H4 (cell line): ENCODE measurements around the gene PARD6B. TPM values are rescaled to one million over a fixed set of nuclear protein-coding genes. Genes with fewer than 3 reads are reported as not detected.
"Not testable (repeated sequence)": the region's sequence is repeated elsewhere in the genome, so short reads cannot be mapped to it uniquely, and the experiment has no call there.

ENCODE experiments used
- DNase-seq: peaks from one replicate; pipeline ENCODE4 v3.0.0-alpha.2; 2015; ENCODE audit warnings: low spot score
- total RNA-seq: library from RNA; depleted of rRNA; stranded (reverse); fragments of >200 nt; shearing (Covaris generic); gene quantifications from 2 replicates; pipeline ENCODE4 v1.2.3, GENCODE V29; 2014; rRNA removed

The PARD6B gene
- total RNA-seq, 1 experiment from 2014 or later = 3.3 TPM

DNA sequence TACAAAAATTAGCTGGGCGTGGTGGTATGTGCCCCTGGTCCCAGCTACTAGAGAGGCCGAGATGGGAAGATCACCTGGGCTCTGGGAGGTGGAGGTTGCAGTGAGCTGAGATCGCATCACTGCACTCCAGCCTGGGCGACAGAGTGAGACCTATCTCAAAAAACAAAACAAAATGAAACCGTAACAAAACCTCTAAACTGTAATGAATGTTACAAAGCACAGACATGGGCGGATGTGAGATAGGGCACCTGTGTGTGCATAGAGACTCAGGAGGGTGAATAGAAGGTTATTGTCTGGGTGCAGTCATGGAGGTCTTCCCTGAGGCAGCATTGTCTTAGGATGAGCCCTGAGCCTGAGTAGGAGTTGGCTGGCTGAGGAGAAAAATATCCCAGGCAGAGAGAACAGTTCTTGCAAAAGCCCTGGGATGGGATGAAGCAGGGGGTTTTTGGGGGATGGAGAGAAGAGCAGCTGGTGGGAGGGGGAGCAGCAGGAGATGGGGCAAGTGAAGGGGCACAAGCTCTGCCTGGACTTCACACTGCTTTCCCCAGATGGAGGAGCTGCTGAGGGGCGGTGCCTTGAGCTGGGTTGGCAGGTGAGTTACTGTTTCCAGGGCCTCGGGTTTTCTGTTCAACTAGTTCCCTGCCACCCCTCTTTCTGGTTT, 68.6 kb downstream of the PARD6B start:
- no peak for DNase-seq

DNA sequence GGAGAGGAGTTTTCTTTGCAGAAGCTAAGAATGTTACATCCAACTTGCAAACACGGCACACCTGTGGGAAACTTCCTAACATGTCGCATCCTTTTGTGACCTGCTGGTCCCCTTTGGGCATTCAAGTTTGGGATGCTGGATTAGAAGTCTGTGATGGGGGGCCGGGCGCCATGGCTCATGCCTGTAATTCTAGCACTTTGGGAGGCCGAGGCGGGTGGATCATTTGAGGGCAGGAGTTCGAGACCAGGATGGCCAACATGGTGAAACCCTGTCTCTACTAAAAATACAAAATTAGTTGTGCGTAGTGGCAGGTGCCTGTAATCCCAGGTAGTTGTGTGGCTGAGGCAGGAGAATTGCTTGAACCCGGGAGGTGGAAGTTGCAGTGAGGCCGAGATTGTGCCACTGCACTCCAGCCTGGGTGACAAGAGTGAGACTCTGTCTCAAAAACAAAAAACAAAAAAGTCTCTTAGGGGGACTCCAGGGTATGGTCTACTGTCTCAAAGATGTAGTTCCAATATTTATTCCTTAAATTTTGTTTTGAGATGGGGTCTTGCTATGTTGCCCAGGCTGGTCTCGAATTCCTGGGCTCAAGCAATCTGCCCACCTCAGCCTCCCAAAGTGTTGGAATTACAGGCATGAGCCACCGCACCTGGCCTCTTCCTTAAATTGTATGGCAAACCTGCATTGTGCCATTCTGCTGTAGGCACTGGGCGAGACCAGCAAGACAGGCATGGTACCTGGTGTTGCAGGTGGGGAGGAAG, 69.8 kb downstream of the PARD6B start:
- DNase-seq = not testable (repeated sequence)

DNA sequence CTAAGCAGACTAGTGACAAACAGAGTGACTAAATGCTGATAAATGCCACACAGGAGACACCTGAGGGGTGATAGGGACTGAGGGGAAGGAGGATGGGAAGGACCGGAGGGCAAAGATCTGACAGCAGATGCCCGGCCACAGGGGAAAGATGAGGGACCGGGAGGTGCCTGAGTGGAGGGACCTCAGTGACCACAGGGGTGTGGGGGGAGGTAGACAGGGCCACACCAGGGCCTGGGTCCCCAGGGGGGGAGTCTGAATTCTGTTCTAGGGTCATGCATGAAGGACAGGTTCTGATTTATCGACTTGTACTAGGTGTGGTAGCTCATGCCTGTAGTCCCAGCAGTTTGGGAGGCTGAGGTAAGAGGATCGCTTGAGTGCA, 70.4 kb downstream of the PARD6B start:
- DNase-seq = no peak

DNA sequence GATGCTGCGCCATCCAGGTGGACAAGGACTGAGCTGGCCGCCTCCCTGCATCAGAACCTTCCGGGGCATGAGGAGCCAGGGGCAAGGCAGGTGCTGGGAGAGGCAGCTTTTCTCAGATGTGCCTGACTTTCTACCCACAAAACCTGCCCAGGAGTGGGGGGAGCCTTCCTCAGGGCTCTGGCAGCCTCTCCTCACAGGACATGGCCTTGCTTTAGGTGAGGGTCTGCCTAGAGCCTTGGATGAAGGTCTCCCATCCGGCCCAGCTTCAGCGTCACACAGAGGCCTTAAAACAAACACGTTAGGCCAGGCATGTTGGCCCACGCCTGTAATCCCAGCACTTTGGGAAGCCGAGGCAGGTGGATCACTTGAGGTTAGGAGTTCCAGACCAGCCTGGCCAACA, 70.9 kb downstream of the PARD6B start:
- no peak for DNase-seq

DNA sequence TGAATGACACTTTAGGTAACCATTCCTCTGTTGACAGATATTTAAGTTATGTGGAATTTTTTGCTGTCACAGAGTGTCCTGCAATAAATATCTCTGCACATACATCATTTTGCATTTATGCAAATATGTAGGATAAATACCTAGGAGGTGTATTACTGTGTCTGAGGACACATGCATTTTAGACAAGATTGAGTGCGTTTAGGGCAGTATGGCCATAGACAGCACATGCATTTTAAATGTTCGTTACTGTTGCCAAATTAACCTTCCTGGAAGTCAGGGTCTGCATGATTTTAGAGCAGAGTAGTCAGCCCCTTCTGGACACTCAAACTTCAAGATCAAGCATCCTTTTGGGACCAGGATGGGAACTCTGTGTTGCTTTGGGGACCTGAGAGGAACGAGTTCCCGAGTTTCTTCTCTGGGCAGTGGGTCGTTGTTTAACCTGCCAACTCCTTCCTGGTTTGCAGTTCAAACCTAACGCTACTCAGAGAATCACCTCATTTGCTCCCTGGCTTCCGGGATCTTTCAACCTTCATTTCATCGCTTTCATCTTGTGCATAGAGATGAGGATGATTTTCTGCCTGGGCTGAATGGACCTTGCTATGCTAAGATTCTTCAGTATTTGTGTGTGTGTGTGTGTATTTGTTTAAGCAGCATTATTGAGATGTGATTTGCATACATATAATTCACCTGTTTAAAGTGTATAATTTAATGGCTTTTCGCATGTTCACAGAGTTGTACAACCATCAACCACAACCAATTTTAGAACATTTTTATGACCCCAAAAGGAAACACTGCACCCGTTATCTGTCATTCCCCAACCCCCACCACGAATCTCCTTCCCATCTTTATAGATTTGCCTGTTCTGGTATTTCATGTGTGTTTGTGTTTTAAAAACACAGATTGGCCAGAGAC, 73.3 kb downstream of the PARD6B start:
- no peak for DNase-seq

DNA sequence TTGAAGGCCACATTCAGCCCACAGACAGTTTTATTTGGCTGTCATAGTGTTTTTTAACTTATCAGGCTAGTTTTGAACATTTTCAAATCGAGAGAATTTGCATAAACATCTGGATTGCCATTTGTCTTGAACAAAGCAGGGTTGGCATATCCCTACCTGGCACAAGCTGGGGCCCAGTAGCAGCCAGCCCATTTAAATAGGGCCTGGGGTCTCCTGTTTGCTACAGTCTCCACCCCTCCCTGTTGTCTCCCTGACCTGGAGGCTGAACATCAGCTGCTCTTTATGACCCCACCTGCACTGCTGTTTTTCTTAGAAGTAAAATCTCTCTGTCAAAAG, 73.9 kb downstream of the PARD6B start:
- DNase-seq = no peak

DNA sequence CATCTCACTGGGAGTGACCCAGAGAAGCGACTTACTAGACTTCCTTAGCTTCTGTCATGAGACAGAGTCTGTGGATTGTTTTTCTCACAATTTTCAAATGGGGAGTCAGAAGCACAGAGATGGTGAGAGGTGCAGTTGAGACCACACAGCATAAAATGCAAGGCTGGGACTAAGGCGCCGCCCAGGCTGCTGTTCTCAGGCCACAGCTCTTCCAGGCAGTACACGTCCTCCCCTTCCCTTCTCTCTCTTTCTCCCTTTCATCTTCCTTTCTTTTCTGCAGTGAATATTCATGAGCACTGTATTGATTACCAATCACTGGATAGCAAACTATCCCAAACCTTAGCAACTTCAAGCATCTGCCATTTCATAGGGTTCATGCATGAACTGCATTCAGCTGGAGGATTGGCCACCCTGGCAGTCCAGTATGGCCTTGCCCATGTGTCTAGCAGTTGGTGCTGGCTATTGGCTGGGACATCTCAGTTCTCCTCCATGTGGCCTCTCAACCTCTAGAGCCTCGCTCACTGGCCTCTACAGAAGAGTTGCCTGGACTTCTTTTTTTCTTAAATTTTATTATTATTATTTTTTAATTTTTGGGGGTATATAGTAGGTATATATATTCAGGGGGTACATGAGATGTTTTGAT, 74.9 kb downstream of the PARD6B start:
- DNase-seq = no peak

Other genes with a start within 250 kb of the PARD6B start
- gene PTPN1, start 221.2 kb upstream of the PARD6B start, total RNA-seq = 22.8 TPM in 2 replicates
- gene RIPOR3, start 40.0 kb upstream of the PARD6B start, total RNA-seq = 0.14 and 0.58 TPM in 2 replicates
- 7.5 and 11.1 TPM in 2 replicates for gene BCAS4, start 63.5 kb downstream of the PARD6B start, total RNA-seq
- 18.1 and 18.8 TPM in 2 replicates for gene ADNP, start 199.9 kb downstream of the PARD6B start, total RNA-seq
- gene DPM1, start 227.0 kb downstream of the PARD6B start, total RNA-seq = 115 and 141 TPM in 2 replicates
- 5.8 and 6.4 TPM in 2 replicates for gene MOCS3, start 227.2 kb downstream of the PARD6B start, total RNA-seq